ENCODE data around the gene DIPK1A. TPM values are rescaled to one million over a fixed set of nuclear protein-coding genes. Genes with fewer than 3 reads are reported as not detected.

The DIPK1A gene
- total RNA-seq, 1 experiment from 2014 or later: 2.3 TPM

DNA sequence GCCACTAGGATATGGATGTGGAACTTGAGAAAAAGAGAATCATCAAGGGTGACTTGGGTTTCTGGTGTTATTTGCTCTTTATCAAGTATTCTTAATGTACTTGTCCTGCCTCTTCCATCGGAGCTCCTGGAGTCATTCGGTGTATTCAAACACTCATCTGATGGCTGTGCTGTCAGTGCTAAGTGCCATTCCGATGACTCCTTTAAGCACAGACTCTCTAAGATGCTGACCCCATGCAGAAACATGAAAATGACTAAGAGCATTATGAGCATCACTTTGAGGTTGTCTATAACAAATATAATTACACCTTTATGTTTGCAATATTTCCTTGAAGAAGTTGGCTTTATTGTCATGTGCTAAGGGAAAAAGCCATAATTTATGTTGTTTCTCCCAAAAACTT is 140.7 kb downstream of the DIPK1A start:
- intact Hi-C loops (cut with micrococcal nuclease; ENCODE audit: unreplicated experiment): no loop called here
- H3K27me3 Mint-ChIP-seq (ENCODE audit: insufficient read depth, unreplicated experiment): no peaks in the 10 kb centered on the region
- no peaks in the 10 kb centered on the region for H3K9me3 ChIP-seq
- POLR2A ChIA-PET: no interaction called here
- H3K27ac Mint-ChIP-seq (ENCODE audit: unreplicated experiment): peak overlapping the region; percentile 42
- H3K4me1 Mint-ChIP-seq (ENCODE audit: low read depth, unreplicated experiment): peaks cover 31% of the 10 kb centered on the region
- DNase-seq: no peak
- TF ChIP-seq, protein P1, sequence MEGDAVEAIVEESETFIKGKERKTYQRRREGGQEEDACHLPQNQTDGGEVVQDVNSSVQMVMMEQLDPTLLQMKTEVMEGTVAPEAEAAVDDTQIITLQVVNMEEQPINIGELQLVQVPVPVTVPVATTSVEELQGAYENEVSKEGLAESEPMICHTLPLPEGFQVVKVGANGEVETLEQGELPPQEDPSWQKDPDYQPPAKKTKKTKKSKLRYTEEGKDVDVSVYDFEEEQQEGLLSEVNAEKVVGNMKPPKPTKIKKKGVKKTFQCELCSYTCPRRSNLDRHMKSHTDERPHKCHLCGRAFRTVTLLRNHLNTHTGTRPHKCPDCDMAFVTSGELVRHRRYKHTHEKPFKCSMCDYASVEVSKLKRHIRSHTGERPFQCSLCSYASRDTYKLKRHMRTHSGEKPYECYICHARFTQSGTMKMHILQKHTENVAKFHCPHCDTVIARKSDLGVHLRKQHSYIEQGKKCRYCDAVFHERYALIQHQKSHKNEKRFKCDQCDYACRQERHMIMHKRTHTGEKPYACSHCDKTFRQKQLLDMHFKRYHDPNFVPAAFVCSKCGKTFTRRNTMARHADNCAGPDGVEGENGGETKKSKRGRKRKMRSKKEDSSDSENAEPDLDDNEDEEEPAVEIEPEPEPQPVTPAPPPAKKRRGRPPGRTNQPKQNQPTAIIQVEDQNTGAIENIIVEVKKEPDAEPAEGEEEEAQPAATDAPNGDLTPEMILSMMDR (IDR thresholded peaks at IDR 0.05; ENCODE audit: insufficient read depth in 1 of 2, low read depth in 1 of 2, low read length in 1 of 2, severe bottlenecking in 1 of 2, unreplicated experiment in 1 of 2): no peak
- no peaks in the 10 kb centered on the region for H3K9me3 Mint-ChIP-seq (ENCODE audit: unreplicated experiment)
- CTCF ChIA-PET: interaction anchor here (1.0 to 1.8 kb wide), 2 partner anchors 11 to 71 kb away, joined by 3 to 7 read pairs; partner anchors contain the start of gene RPL5
- no peak overlapping the region for H3K4me3 ChIP-seq (ENCODE audit: low read depth, low read length)
- no peaks in the 10 kb centered on the region for H3K27me3 ChIP-seq (replicated peaks; ENCODE audit: control insufficient read depth, insufficient read depth, low read length)
- H3K36me3 Mint-ChIP-seq (ENCODE audit: insufficient read depth, unreplicated experiment): no peaks in the 10 kb centered on the region
- H3K4me3 Mint-ChIP-seq (ENCODE audit: unreplicated experiment): no peak overlapping the region
- H3K36me3 ChIP-seq (ENCODE audit: control insufficient read depth, insufficient read depth, low read length): no peaks in the 10 kb centered on the region
- BruUV-seq (replicated peaks): no TSS peak
- H3K4me1 ChIP-seq: peaks cover 47% of the 10 kb centered on the region

- H3K9me3 ChIP-seq: no peaks in the 10 kb centered on the region
- intact Hi-C loops (cut with micrococcal nuclease; ENCODE audit: unreplicated experiment): no loop called here
- CTCF ChIA-PET: interaction anchor here (0.5 to 1.8 kb wide), 3 partner anchors 12 to 71 kb away, joined by 3 to 7 read pairs (median 3); partner anchors contain the start of gene RPL5
- peak overlapping the region; percentile 42 for H3K27ac Mint-ChIP-seq (ENCODE audit: unreplicated experiment)
- no peak overlapping the region for H3K4me3 ChIP-seq (ENCODE audit: low read depth, low read length)
- H3K9me3 Mint-ChIP-seq (ENCODE audit: unreplicated experiment): no peaks in the 10 kb centered on the region
- no peaks in the 10 kb centered on the region for H3K27me3 ChIP-seq (replicated peaks; ENCODE audit: control insufficient read depth, insufficient read depth, low read length)
- no TSS peak for BruUV-seq (replicated peaks)
- no peaks in the 10 kb centered on the region for H3K36me3 Mint-ChIP-seq (ENCODE audit: insufficient read depth, unreplicated experiment)
- peak; percentile 27 to 40 for DNase-seq
- H3K27me3 Mint-ChIP-seq (ENCODE audit: insufficient read depth, unreplicated experiment): no peaks in the 10 kb centered on the region
- POLR2A ChIA-PET: no interaction called here
- H3K36me3 ChIP-seq (ENCODE audit: control insufficient read depth, insufficient read depth, low read length): no peaks in the 10 kb centered on the region
- H3K4me3 Mint-ChIP-seq (ENCODE audit: unreplicated experiment): no peak overlapping the region
- H3K4me1 ChIP-seq: peaks cover 48% of the 10 kb centered on the region
- H3K4me1 Mint-ChIP-seq (ENCODE audit: low read depth, unreplicated experiment): peaks cover 31% of the 10 kb centered on the region
- TF ChIP-seq, protein P1 (IDR thresholded peaks at IDR 0.05; ENCODE audit: insufficient read depth in 1 of 2, low read depth in 1 of 2, low read length in 1 of 2, severe bottlenecking in 1 of 2, unreplicated experiment in 1 of 2): peak in 1 of 2 experiments; percentile 5
These were observed 141.2 kb downstream of the DIPK1A start for GRCh38 chr1:92820024-92820423.

GRCh38 chr1:92817986-92818764 is 143.1 kb downstream of the DIPK1A start:
- no peaks in the 10 kb centered on the region for H3K9me3 ChIP-seq
- H3K4me3 ChIP-seq (ENCODE audit: low read depth, low read length): no peak overlapping the region
- peak overlapping the region; percentile 84 for H3K27ac Mint-ChIP-seq (ENCODE audit: unreplicated experiment)
- no peaks in the 10 kb centered on the region for H3K27me3 Mint-ChIP-seq (ENCODE audit: insufficient read depth, unreplicated experiment)
- H3K4me1 Mint-ChIP-seq (ENCODE audit: low read depth, unreplicated experiment): peaks cover 36% of the 10 kb centered on the region
- TF ChIP-seq, protein P1 (IDR thresholded peaks at IDR 0.05; ENCODE audit: insufficient read depth in 1 of 2, low read depth in 1 of 2, low read length in 1 of 2, severe bottlenecking in 1 of 2, unreplicated experiment in 1 of 2): peak in 1 of 2 experiments; percentile 27
- ChIA-PET POLR2A (interaction anchor here (1.1 kb wide), 1 partner anchor 14 kb away, joined by 4 read pairs; the partner anchor contains the start of gene RPL5), CTCF (interaction anchor here (0.7 to 1.9 kb wide), 7 partner anchors 14 to 508 kb away, joined by 3 to 17 read pairs (median 5); partner anchors contain the start of genes EVI5 and RPL5)
- no peaks in the 10 kb centered on the region for H3K36me3 ChIP-seq (ENCODE audit: control insufficient read depth, insufficient read depth, low read length)
- no peaks in the 10 kb centered on the region for H3K27me3 ChIP-seq (replicated peaks; ENCODE audit: control insufficient read depth, insufficient read depth, low read length)
- H3K4me3 Mint-ChIP-seq (ENCODE audit: unreplicated experiment): peak overlapping the region; percentile 15
- DNase-seq: peak in 1 of 2 experiments; percentile 23
- intact Hi-C loops (cut with micrococcal nuclease; ENCODE audit: unreplicated experiment): loop anchor here (1.0 kb wide), 3 partner anchors 14 to 69 kb away; partner anchors contain the start of gene EVI5
- no peaks in the 10 kb centered on the region for H3K9me3 Mint-ChIP-seq (ENCODE audit: unreplicated experiment)
- peaks cover 46% of the 10 kb centered on the region for H3K4me1 ChIP-seq
- BruUV-seq (replicated peaks): no TSS peak
- no peaks in the 10 kb centered on the region for H3K36me3 Mint-ChIP-seq (ENCODE audit: insufficient read depth, unreplicated experiment)
